EL (cell line): ENCODE measurements around the gene PLCB4.
"Not testable (repeated sequence)": the region's sequence is repeated elsewhere in the genome, so short reads cannot be mapped to it uniquely, and the experiment has no call there.

Experiments
- DNase-seq: peaks from one replicate; pipeline ENCODE4 v3.0.0-alpha.2; 2016

The PLCB4 gene

GRCh38 chr20:9068841-9069663, at the start of gene PLCB4:
PLCB4 (plus strand) TSS chr20:9069087; CDS start chr20:9307815, 238,728 bp downstream.
- peak; percentile 76 for DNase-seq

DNA sequence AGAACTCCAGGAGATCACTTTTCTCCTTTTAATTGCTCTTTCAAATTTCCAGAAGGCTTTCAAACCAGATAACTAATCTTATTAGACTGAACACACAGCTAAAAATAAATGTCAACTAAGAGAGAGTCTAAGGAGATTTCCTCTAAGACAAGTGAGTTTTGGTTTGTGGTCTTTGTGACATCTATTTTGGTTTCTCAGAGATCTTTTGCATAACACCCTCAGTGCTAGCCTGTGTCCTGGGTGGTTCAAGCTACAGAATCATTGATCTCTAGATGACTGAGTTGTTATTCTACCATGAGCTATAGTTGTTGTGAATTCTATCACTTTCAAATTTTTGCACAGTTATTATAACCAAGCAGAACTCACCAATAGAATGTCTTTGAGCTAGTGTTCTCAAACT, 49.1 kb upstream of the PLCB4 start:
- no peak for DNase-seq

GRCh38 chr20:9021216-9021615, 47.7 kb upstream of the PLCB4 start:
- DNase-seq: no peak

- DNase-seq: no peak
Observed at GRCh38 chr20:9021699-9022098, 47.2 kb upstream of the PLCB4 start.

DNA sequence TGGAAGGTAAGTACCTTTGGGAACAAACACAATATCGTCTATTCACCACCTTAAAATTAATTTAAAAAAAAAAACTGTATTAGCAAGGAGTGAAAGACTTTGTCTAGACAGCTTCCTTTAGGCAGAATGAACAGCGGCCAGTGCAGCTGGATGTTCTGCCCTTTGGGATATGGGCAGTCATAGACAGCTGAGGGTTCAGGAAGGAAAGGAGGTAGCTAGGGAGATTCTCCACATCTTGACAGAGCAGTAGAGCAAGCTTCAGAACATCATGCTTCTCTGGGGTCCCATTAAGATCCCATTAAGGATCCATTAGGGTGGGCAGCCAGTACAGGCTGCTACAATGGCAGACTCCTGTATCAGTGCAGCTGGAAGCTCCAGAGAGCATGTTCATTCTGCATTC, 46.5 kb upstream of the PLCB4 start:
- no peak for DNase-seq

GRCh38 chr20:9024606-9025005, 44.3 kb upstream of the PLCB4 start:
- no peak for DNase-seq

GRCh38 chr20:9025011-9025410, 43.9 kb upstream of the PLCB4 start:
- no peak for DNase-seq

- peak; percentile 65 for DNase-seq
Observed at GRCh38 chr20:9025643-9026042, 43.2 kb upstream of the PLCB4 start.

- no peak for DNase-seq
Observed at GRCh38 chr20:9027626-9028025, 41.3 kb upstream of the PLCB4 start.

DNA sequence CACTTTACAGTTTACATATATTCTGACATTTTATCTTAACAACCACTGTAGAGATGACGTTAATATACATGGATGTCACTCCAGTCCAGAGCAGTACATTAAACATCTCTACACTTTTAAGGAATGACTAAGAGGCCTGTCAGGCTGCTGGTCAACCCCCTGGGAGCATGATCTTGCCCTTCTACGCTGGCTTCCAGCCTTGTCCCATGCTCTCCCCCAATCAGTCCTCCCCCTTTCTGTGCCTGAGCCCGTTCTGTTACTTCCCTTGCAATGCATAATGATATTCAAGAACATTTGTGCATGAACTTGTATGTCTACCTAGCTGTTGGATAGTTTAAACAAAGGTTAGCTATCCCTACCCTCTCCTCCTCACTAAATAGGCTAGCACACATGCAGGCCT, 40.5 kb upstream of the PLCB4 start:
- DNase-seq: peak; percentile 42

- DNase-seq: no peak
Observed at GRCh38 chr20:9031991-9032390, 36.9 kb upstream of the PLCB4 start.

GRCh38 chr20:9032758-9033157, 36.1 kb upstream of the PLCB4 start:
- peak; percentile 15 for DNase-seq

DNA sequence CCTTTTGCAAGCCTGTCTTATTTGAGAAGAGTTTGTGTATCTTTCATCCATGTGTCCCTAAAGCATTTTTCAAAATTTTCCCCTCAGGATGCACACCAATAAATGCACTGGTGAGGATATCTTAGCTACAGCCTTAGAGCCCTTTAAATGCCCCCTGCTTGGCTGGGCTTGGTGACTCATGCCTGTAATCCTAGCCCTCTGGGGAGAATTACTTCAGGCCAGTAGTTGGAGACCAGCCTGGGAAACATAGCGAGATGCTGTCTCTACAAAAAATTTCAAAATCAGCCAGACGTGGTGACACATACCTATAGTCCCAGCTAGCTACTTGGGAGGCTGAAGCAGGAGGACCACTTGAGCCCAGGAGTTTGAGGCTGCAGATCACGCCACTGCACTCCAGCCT, 33.8 kb upstream of the PLCB4 start:
- DNase-seq: peak; percentile 93

DNA sequence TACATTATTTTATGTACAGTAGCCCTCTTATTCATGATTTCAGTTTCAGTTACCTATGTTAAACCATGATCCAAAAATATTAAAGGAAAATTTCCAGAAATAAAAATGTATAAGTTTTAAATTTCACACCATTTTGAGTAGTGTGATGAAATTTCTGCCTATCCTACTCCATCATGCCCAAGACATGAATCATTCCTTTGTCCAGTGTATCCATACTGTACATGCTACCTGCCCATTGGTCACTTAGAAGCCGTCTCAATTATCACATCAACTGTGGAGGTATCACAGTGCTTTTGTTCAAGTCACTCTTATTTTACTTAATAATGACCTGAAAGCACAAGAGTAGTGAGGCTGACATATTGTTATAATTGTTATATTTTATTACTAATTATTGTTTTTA, 32.3 kb upstream of the PLCB4 start:
- peak; percentile 16 for DNase-seq

DNA sequence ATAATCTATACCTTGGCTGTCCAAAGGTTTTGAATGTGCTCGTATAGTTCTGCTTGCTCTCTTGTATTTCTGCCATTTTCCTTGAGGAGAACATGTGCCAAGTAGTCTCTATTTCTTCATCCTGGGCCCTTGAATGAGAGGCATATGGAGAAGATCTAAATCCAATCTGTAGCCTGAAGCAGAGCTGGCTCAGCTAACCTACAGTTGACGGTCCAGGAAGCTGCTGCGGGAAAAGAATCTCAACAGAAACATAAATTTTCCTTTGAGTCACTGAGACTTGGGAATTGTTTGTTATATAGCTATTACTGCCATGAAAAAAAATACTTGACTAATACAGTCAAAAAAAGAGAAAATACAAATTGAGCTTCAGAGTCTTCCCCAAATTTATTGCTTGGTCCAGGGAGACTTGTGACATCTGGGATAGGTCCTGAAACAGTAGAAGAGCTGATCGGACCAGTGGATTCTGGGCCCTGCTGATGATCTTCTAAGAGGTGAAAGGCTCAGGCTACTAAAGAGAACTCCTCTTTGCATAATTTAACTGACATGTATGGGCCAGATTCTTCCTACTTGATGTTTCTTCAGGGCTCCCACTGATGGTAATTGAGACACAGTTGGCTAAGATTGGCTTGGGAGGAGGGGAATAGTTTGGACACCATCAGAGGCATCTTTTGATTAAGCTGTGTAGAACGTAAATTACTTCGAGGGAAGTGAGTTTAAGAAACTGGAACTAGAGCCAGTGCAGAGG, 29.9 kb upstream of the PLCB4 start:
- DNase-seq: peak; percentile 31

- peak; percentile 43 for DNase-seq
Observed at GRCh38 chr20:9040863-9041524, 27.9 kb upstream of the PLCB4 start.

GRCh38 chr20:9043364-9043763, 25.5 kb upstream of the PLCB4 start:
- no peak for DNase-seq

GRCh38 chr20:9047928-9048327, 21.0 kb upstream of the PLCB4 start:
- not testable (repeated sequence) for DNase-seq

GRCh38 chr20:9051508-9051907, 17.4 kb upstream of the PLCB4 start:
- peak; percentile 97 for DNase-seq

DNA sequence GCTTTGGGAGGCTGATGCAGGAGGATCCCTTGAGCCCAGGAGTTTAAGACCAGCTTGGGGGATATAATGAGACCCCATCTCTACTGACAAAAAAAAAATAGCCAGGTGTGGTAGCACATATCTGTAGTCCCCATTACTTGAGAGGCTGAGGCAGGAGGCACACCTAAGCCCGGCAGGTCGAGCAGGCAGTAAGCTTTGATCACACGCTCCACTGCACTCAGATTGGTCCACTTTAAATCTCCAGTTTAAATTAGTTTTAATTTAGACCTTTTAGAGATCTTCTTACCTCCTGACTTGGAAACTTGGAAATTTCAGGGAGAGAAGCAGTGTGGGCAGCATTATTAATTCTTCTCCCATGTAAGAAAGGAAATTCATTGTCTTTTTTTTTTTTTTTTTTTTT, 16.8 kb upstream of the PLCB4 start:
- DNase-seq: no peak

- DNase-seq: peak; percentile 37
Observed at GRCh38 chr20:9053108-9053507, 15.8 kb upstream of the PLCB4 start.

DNA sequence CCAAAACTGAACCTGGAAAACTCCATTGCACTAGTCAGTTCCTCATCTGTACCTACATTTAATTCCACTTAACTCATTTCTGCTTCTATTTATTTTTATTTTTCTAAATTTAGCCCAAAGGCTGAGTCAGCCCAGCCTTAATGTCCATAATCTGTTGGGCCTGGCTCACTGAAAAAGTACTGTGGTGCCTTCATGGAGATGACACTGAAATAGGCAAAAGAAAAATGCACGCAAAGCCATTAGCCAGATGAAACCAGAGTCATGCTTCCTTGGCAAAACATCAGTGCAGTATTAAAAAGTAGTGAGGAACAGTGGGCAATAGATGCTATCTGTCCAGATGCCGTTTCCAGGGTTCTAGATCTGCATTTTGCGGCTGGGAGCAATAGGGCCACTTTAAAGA, 14.7 kb upstream of the PLCB4 start:
- peak; percentile 57 for DNase-seq

- DNase-seq: peak; percentile 58
Observed at GRCh38 chr20:9059931-9060330, 9.0 kb upstream of the PLCB4 start.

GRCh38 chr20:9061434-9061833, 7.5 kb upstream of the PLCB4 start:
- DNase-seq: no peak
